K562 (cell line): ENCODE measurements around the gene NCOA1. TPM values are rescaled to one million over a fixed set of nuclear protein-coding genes. Genes with fewer than 3 reads are reported as not detected.

ENCODE experiments used
- ATAC-seq: fragments of 200-7000 bp; cut with Tn5 transposase; 3 replicates; pipeline ENCODE4 v1.9.1; 2020; ENCODE audit warnings: moderate library complexity
- BruUV-seq: library from RNA; stranded (reverse); fragments of 400-500 nt; replicated peaks from 2 replicates; lab custom pipeline; 2021; lab: Mats Ljungman, UMichigan
- CTCF ChIA-PET: fragments of 300-600 bp; formaldehyde crosslinking; extraction: SDS; loops from one replicate; lab custom pipeline; 2021; ENCODE audit warnings: low intra/inter-chr PET ratio; lab: Yijun Ruan, JAX
- POLR2A ChIA-PET: fragments of 300-600, 350-650 bp; sonication (Branson Sonifier 250); formaldehyde crosslinking; extraction: SDS; loops from one replicate; lab custom pipeline; 2021; ENCODE audit warnings: antibody characterized with exemption, inconsistent platforms; lab: Yijun Ruan, JAX
- DNase-seq, 4 experiments: peaks; one replicate each; pipeline versions ENCODE4 v3.0.0 to v3.0.0-alpha.2; 2011 to 2018; ENCODE audit warnings: low spot score in 3 of 4, mixed read lengths in 3 of 4; ENCODE audit errors: extremely low read depth in 1 of 4
- FAIRE-seq: peaks from 2 replicates; lab custom pipeline; 2011; peaks lifted over from hg19 to GRCh38; lab: Jason Lieb, UNC
- H2AFZ ChIP-seq: 2 replicates; pipeline ENCODE4 v1.6.0; 2011; ENCODE audit warnings: low read depth, low read length, control low read depth, inconsistent platforms
- H3K27ac ChIP-seq: fragments of 200-600 bp; 3 replicates; pipeline ENCODE4 v1.8.0; 2011; ENCODE audit warnings: low read depth, mild to moderate bottlenecking, control low read depth, inconsistent platforms, low read length, moderate library complexity, mixed read lengths; ENCODE audit errors: extremely low read depth
- H3K27me3 ChIP-seq, 2 experiments: fragments of 300-600 bp in 1 of 2; 2 replicates in 1 of 2; 3 replicates in 1 of 2; pipeline versions ENCODE4 v1.6.0 to v1.8.0; 2011; ENCODE audit warnings: inconsistent platforms in 2 of 2, low read length in 2 of 2, mild to moderate bottlenecking in 1 of 2, mixed read lengths in 1 of 2, moderate library complexity in 1 of 2; ENCODE audit not compliant: control insufficient read depth in 2 of 2, insufficient read depth in 2 of 2
- H3K36me3 ChIP-seq: fragments of 300-600 bp; 3 replicates; pipeline ENCODE4 v1.8.0; 2011; ENCODE audit warnings: mild to moderate bottlenecking, low read length, inconsistent platforms; ENCODE audit not compliant: control insufficient read depth, insufficient read depth
- H3K4me1 ChIP-seq, 2 experiments: fragments of 200-600 bp in 1 of 2; replicated peaks in 1 of 2; 2 replicates in 1 of 2; 3 replicates in 1 of 2; pipeline versions ENCODE4 v1.5.1 to v1.8.0; 2011; ENCODE audit warnings: inconsistent platforms in 2 of 2, low read length in 2 of 2, mild to moderate bottlenecking in 1 of 2, mixed read lengths in 1 of 2, moderate library complexity in 1 of 2; ENCODE audit not compliant: control insufficient read depth in 2 of 2, insufficient read depth in 2 of 2
- H3K4me2 ChIP-seq: 2 replicates; pipeline ENCODE4 v1.6.1; 2011; ENCODE audit warnings: low read length, control low read depth, inconsistent platforms, mixed read lengths; ENCODE audit not compliant: insufficient read depth
- H3K4me3 ChIP-seq: fragments of 200-600 bp; sonication (generic), shearing (Covaris generic); 2 replicates; pipeline ENCODE4 v1.5.1; 2016; ENCODE audit warnings: control low read depth, inconsistent platforms
- H3K79me2 ChIP-seq: fragments of 200-600 bp; 3 replicates; pipeline ENCODE4 v1.8.0; 2011; ENCODE audit warnings: low read length, inconsistent platforms; ENCODE audit not compliant: control insufficient read depth, insufficient read depth
- H3K9ac ChIP-seq, 2 experiments: 2 replicates each; pipeline versions ENCODE4 v1.6.0 to v1.6.1; 2011; ENCODE audit warnings: low read depth in 2 of 2, low read length in 2 of 2, control low read depth in 1 of 2, inconsistent platforms in 1 of 2, mild to moderate bottlenecking in 1 of 2, mixed read lengths in 1 of 2; ENCODE audit not compliant: insufficient read depth in 1 of 2
- H3K9me1 ChIP-seq: one replicate; pipeline ENCODE4 v1.6.0; 2011; ENCODE audit warnings: inconsistent platforms, mild to moderate bottlenecking, low read length, moderate library complexity; ENCODE audit not compliant: control insufficient read depth, insufficient read depth
- H3K9me3 ChIP-seq: replicated peaks from 2 replicates; pipeline ENCODE4 v1.5.1; 2011; ENCODE audit warnings: low read depth, low read length, inconsistent platforms; ENCODE audit not compliant: control insufficient read depth, insufficient read depth
- H4K20me1 ChIP-seq: replicated peaks from 2 replicates; pipeline ENCODE4 v1.6.1; 2011; ENCODE audit warnings: low read length, inconsistent platforms, mixed read lengths; ENCODE audit not compliant: control insufficient read depth, insufficient read depth
- ARID3B ChIP-seq: fragments of 250-450 bp; sonication (Bioruptor Pico); IDR thresholded peaks from 2 replicates; pipeline ENCODE4 v1.4.0; 2020; ENCODE audit warnings: borderline replicate concordance
- E2F6 ChIP-seq, 2 experiments: IDR thresholded peaks; 2 replicates each; pipeline ENCODE4 v1.6.1; 2011; ENCODE audit warnings: borderline replicate concordance in 1 of 2, control low read depth in 1 of 2, low read depth in 1 of 2, low read length in 1 of 2, mild to moderate bottlenecking in 1 of 2, mixed read lengths in 1 of 2, moderate library complexity in 1 of 2; ENCODE audit not compliant: insufficient read depth in 1 of 2, insufficient read length in 1 of 2, poor library complexity in 1 of 2, severe bottlenecking in 1 of 2; ENCODE audit errors: extremely low read depth in 1 of 2
- GABPA ChIP-seq: fragments of 200-800 bp; sonication (Bioruptor generic); conservative IDR thresholded peaks from 2 replicates; pipeline ENCODE4 v1.6.1; 2016; ENCODE audit warnings: low read depth, missing genetic modification characterization, missing compliant biosample characterization
- PRPF4 ChIP-seq: fragments of 200-400 bp; formaldehyde crosslinking; IDR thresholded peaks from one replicate; pipeline ENCODE4 v1.6.1; 2017; ENCODE audit warnings: low read length, low read depth, mild to moderate bottlenecking; ENCODE audit not compliant: insufficient read depth, poor library complexity, severe bottlenecking
- SAFB2 ChIP-seq: fragments of 200-400 bp; formaldehyde crosslinking; IDR thresholded peaks from 2 replicates; pipeline ENCODE4 v1.6.1; 2018; ENCODE audit warnings: borderline replicate concordance, low read length, low read depth, moderate library complexity; ENCODE audit not compliant: severe bottlenecking
- SRF ChIP-seq, 2 experiments: fragments of 250-450, 450-650 bp in 1 of 2; sonication (Bioruptor Pico) in 1 of 2; sonication (generic) in 1 of 2; formaldehyde crosslinking; IDR thresholded peaks; 2 replicates each; pipeline versions ENCODE4 v1.5.0 to v1.5.1; 2020 to 2022; ENCODE audit warnings: mild to moderate bottlenecking in 1 of 2, missing genetic modification reagents in 1 of 2
- SRSF7 ChIP-seq: fragments of 200-400 bp; formaldehyde crosslinking; optimal IDR thresholded peaks from 2 replicates; pipeline ENCODE3; 2017; ENCODE audit warnings: mild to moderate bottlenecking, low read depth, low read length
- TCF3 ChIP-seq: sonication (generic); formaldehyde crosslinking; IDR thresholded peaks from 2 replicates; pipeline ENCODE4 v1.4.0; 2020; ENCODE audit warnings: mild to moderate bottlenecking, missing genetic modification reagents
- U2AF1 ChIP-seq: fragments of 200-400 bp; formaldehyde crosslinking; optimal IDR thresholded peaks from 2 replicates; pipeline ENCODE3; 2017; ENCODE audit warnings: mild to moderate bottlenecking, low read depth, low read length, moderate library complexity
- YY1 ChIP-seq, 3 experiments: IDR thresholded peaks; 2 replicates each; pipeline ENCODE4 v1.6.1; 2011; ENCODE audit warnings: low read length in 2 of 3, mild to moderate bottlenecking in 2 of 3, moderate library complexity in 2 of 3, borderline replicate concordance in 1 of 3, control low read depth in 1 of 3, low read depth in 1 of 3; ENCODE audit not compliant: insufficient read depth in 3 of 3, insufficient replicate concordance in 2 of 3, control insufficient read depth in 1 of 3, insufficient read length in 1 of 3; ENCODE audit errors: extremely low read depth in 1 of 3
- WGBS: fragments of 100-300 bp; shearing (Covaris generic); methylation state at CpG from one replicate; pipeline ENCODE4 v1.1.6; 2016; ENCODE audit warnings: low coverage, mixed read lengths; ENCODE audit not compliant: insufficient coverage; ENCODE audit errors: missing lambda C conversion rate; 5-methylcytosine and 5-hydroxymethylcytosine counted together
- in situ Hi-C: fragments of 300-500 bp; cut with MboI; formaldehyde crosslinking; loops from 4 replicates; pipeline ENCODE4 v1.15.0; 2018; ENCODE audit warnings: inconsistent platforms, mixed read lengths
- intact Hi-C: fragments of 100-400 bp; cut with micrococcal nuclease; formaldehyde crosslinking; loops from 2 replicates; pipeline ENCODE4 v1.14.2; 2022
- polyA plus RNA-seq, 8 experiments: library from polyadenylated mRNA; depleted of rRNA in 4 of 8; stranded (reverse) in 5 of 8; unstranded in 3 of 8; fragments of >200 nt; fragmentation: Nextera tagmentation in 2 of 8; fragmentation: Illumina TruSeq in 1 of 8; extraction: Ambion mirVana in 2 of 8; extraction: Trizol in 1 of 8; gene quantifications; 2 replicates each; pipeline versions ENCODE4 v1.2.1 to v1.2.3, GENCODE V29; 2011 to 2014; ENCODE audit warnings: inconsistent platforms in 1 of 8, missing spikeins in 1 of 8
- total RNA-seq, 7 experiments: library from RNA; depleted of rRNA in 6 of 7; stranded (reverse); fragments of >200 nt in 6 of 7; fragmentation: Illumina TruSeq in 2 of 7; extraction: Trizol in 2 of 7; gene quantifications; 2 replicates each; pipeline versions ENCODE4 v1.2.1 to v1.2.3, GENCODE V29; 2011 to 2021; ENCODE audit warnings: low replicate concordance in 1 of 7
- TF ChIP-seq, protein P1 (sequence below): fragments of 250-450 bp; sonication (Bioruptor Pico); IDR thresholded peaks from 2 replicates; pipeline ENCODE4 v1.8.0; 2022; ENCODE audit warnings: moderate library complexity, mild to moderate bottlenecking, inconsistent platforms

The NCOA1 gene
- total and polyA plus RNA-seq, 9 of the 15 experiments (the other 6 are each of a cell fraction or from before 2014, with no cell fraction given): 4.9 to 25.7 (median 17.0) TPM

- Histone ChIP-seq H4K20me1 (no peaks in the 10 kb centered on the region), H3K9me1 (no peaks in the 10 kb centered on the region), H3K4me3 (no peak overlapping the region), H3K36me3 (peaks cover 7% of the 10 kb centered on the region; the same call in 2 of the 3 replicates), H3K27me3 (no peaks in the 10 kb centered on the region), H3K9me3 (no peaks in the 10 kb centered on the region; the same call in 1 of the 2 replicates), H3K79me2 (no peaks in the 10 kb centered on the region; the same call in 2 of the 3 replicates), H2AFZ (no peak overlapping the region), H3K9ac (no peak overlapping the region), H3K27ac (no peak overlapping the region), H3K4me2 (no peak overlapping the region), H3K4me1 (no peaks in the 10 kb centered on the region)
- FAIRE-seq: no peak
- 79% methylated on average over 2 of the region's 2 CpGs for WGBS
- in situ Hi-C loops (no loop called here), intact Hi-C loops (no loop called here)
- no TSS peak for BruUV-seq
- DNase-seq: no peak
- ATAC-seq: no peak
- ChIA-PET POLR2A (no interaction called here), CTCF (no interaction called here)
- TF ChIP-seq SRSF7 (no peak), YY1 (IDR thresholded peaks at IDR 0.05; ENCODE audit: borderline replicate concordance in 1 of 3, control insufficient read depth in 1 of 3, extremely low read depth in 1 of 3, insufficient read depth in 3 of 3, insufficient read length in 1 of 3, insufficient replicate concordance in 2 of 3, low read depth in 1 of 3, low read length in 2 of 3) (no peak), E2F6 (IDR thresholded peaks at IDR 0.05; ENCODE audit: borderline replicate concordance in 1 of 2, extremely low read depth in 1 of 2, insufficient read depth in 1 of 2, insufficient read length in 1 of 2, low read depth in 1 of 2, low read length in 1 of 2, poor library complexity in 1 of 2, severe bottlenecking in 1 of 2) (no peak), ARID3B (no peak), PRPF4 (no peak), SRF (CRISPR knock-in tag; IDR thresholded peaks at IDR 0.05) (no peak), U2AF1 (no peak), GABPA (no peak), SAFB2 (no peak), TCF3 (CRISPR knock-in tag) (no peak)
- TF ChIP-seq, protein P1, sequence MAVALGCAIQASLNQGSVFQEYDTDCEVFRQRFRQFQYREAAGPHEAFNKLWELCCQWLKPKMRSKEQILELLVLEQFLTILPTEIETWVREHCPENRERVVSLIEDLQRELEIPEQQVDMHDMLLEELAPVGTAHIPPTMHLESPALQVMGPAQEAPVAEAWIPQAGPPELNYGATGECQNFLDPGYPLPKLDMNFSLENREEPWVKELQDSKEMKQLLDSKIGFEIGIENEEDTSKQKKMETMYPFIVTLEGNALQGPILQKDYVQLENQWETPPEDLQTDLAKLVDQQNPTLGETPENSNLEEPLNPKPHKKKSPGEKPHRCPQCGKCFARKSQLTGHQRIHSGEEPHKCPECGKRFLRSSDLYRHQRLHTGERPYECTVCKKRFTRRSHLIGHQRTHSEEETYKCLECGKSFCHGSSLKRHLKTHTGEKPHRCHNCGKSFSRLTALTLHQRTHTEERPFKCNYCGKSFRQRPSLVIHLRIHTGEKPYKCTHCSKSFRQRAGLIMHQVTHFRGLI (CRISPR knock-in tag): no peak
These were observed 68.5 kb downstream of the NCOA1 start for GRCh38 chr2:24559473-24560113.
